HL-60 (cell line): ENCODE measurements around the gene BSCL2.

Source experiments
- GABPA ChIP-seq: IDR thresholded peaks from 2 replicates; pipeline ENCODE4 v1.6.1; 2012; ENCODE audit warnings: low read depth
- POLR2AphosphoS5 ChIP-seq: IDR thresholded peaks from 2 replicates; pipeline ENCODE4 v1.6.1; 2012; ENCODE audit warnings: low read depth
- SPI1 ChIP-seq: IDR thresholded peaks from 2 replicates; pipeline ENCODE4 v1.6.1; 2012; ENCODE audit warnings: low read depth, mild to moderate bottlenecking, borderline replicate concordance
- TF ChIP-seq, protein P1 (sequence below): IDR thresholded peaks from one replicate; pipeline ENCODE4 v1.5.1; 2011; ENCODE audit warnings: low read length, control low read depth, inconsistent platforms; ENCODE audit not compliant: insufficient read depth
- TF ChIP-seq, protein P2 (sequence below): IDR thresholded peaks from 2 replicates; pipeline ENCODE4 v1.6.1; 2012; ENCODE audit warnings: low read depth; ENCODE audit not compliant: insufficient replicate concordance

DNA sequence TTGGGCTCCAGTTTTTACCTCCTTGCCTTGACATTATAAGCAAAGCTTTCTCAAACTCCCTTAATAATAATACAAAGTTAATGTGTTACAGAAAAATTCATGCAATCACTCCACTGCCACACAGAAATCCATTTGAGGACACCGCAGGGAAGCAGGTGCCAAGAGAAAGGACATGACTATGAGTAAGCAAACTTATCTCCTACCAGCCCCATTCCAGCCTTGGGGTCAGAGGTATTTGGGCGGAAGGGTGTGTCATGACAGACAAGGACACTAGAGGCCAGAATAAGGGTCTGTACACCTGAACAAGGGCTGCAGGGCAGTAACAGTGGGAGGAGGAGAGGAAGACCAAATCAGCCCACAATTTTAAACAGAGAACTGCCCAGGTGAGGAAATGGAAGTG is 6.1 kb upstream of the BSCL2 start:
- TF ChIP-seq GABPA (no peak), POLR2AphosphoS5 (no peak), SPI1 (no peak)
- TF ChIP-seq, protein P1, sequence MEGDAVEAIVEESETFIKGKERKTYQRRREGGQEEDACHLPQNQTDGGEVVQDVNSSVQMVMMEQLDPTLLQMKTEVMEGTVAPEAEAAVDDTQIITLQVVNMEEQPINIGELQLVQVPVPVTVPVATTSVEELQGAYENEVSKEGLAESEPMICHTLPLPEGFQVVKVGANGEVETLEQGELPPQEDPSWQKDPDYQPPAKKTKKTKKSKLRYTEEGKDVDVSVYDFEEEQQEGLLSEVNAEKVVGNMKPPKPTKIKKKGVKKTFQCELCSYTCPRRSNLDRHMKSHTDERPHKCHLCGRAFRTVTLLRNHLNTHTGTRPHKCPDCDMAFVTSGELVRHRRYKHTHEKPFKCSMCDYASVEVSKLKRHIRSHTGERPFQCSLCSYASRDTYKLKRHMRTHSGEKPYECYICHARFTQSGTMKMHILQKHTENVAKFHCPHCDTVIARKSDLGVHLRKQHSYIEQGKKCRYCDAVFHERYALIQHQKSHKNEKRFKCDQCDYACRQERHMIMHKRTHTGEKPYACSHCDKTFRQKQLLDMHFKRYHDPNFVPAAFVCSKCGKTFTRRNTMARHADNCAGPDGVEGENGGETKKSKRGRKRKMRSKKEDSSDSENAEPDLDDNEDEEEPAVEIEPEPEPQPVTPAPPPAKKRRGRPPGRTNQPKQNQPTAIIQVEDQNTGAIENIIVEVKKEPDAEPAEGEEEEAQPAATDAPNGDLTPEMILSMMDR: no peak
- TF ChIP-seq, protein P2, sequence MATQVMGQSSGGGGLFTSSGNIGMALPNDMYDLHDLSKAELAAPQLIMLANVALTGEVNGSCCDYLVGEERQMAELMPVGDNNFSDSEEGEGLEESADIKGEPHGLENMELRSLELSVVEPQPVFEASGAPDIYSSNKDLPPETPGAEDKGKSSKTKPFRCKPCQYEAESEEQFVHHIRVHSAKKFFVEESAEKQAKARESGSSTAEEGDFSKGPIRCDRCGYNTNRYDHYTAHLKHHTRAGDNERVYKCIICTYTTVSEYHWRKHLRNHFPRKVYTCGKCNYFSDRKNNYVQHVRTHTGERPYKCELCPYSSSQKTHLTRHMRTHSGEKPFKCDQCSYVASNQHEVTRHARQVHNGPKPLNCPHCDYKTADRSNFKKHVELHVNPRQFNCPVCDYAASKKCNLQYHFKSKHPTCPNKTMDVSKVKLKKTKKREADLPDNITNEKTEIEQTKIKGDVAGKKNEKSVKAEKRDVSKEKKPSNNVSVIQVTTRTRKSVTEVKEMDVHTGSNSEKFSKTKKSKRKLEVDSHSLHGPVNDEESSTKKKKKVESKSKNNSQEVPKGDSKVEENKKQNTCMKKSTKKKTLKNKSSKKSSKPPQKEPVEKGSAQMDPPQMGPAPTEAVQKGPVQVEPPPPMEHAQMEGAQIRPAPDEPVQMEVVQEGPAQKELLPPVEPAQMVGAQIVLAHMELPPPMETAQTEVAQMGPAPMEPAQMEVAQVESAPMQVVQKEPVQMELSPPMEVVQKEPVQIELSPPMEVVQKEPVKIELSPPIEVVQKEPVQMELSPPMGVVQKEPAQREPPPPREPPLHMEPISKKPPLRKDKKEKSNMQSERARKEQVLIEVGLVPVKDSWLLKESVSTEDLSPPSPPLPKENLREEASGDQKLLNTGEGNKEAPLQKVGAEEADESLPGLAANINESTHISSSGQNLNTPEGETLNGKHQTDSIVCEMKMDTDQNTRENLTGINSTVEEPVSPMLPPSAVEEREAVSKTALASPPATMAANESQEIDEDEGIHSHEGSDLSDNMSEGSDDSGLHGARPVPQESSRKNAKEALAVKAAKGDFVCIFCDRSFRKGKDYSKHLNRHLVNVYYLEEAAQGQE: no peak
